HG02970 (cell line): ENCODE data around the gene SMG7.

ENCODE experiments used
- ATAC-seq: cut with Tn5 transposase; IDR thresholded peaks from one replicate; pipeline ENCODE4 v1.9.1; 2021; ENCODE audit warnings: mild to moderate bottlenecking, moderate library complexity, moderate number of reproducible peaks; ENCODE audit not compliant: unreplicated experiment, low FRiP score

Gene SMG7

DNA sequence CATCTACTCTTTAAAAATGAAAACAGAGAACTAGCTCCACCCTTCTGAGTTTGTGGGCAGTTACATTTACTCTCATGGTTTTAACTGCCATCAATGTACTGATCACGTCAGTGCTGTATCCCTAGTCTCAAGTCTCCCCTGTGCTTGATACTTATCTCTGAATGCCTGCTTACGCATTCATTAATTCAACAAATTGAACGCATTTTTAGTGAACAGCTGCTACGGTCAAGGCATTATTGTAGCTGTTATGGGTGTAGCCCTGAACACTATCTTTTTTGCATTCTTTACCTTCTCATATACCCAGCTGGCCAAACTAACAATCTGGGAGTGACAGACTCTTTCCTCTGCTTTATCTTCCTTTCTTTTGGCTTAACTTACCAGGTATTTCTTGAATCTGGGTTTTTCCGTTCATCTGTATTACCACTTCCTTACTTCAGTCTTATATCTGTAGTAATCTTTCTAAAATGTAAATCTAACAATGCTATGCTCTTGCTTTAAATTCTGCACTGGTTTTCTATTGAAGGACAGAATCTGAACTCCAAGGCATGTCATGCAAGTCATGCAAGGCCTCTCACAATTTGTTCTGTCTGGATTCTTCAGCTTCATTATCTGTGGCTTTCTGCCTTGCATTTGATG is 33.3 kb downstream of the SMG7 start:
- no peak for ATAC-seq

DNA sequence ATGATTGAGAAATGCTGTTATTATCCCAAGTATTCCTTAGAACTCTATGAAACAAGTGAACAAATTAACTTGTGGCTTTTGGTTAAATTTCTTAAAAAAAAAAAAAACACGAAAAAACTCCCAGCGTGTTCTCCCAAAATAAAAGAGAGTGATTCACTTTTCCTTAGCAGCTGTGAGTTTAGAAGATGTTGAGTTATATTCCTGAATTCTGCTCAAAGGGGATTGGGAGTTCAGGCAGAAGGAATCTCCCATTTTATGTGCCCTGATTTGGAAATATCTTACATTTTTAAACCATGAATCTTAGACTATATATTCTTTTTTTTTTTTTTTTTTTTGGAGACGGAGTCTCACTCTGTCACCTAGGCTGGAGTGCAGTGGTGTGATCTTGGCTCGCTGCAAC is 34.3 kb downstream of the SMG7 start:
- ATAC-seq: no peak

DNA sequence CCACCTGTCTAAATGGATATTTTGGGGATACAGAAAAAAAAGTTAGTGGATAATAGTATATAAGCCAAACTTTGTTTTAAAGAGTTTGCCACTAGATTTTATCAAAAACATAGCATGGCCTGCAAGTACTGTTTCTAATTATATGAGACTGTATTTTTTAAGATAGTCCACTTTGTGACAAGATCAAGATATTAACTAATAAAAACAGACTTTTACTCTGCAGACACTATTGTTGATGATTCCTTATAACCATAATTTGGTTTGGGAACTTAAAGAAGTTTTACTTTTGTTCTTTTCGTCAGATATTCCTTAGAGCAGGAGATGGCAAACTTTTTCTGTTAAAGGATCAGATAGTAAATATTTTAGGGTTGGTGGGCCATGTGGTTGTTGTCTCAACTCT is 36.4 kb downstream of the SMG7 start:
- ATAC-seq: no peak

DNA sequence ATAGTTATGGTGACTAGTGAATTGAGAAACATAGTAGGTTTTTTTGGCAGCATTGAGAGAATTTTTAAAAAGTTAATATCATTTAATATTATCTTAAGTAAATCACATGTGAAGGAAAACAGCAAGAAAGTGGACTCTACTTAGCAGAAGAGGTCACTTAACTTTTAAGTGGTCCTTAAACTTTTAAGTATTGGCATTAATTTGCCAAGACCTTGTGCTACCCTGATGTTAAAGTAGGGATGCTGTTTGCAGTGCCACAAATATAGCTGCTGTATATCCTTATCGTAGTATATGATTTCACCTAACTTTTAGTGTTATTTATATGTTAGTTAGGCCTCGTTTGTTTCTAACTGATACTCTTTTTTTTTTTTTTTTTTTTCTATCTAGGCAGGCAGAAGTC is 40.2 kb downstream of the SMG7 start:
- ATAC-seq: no peak

DNA sequence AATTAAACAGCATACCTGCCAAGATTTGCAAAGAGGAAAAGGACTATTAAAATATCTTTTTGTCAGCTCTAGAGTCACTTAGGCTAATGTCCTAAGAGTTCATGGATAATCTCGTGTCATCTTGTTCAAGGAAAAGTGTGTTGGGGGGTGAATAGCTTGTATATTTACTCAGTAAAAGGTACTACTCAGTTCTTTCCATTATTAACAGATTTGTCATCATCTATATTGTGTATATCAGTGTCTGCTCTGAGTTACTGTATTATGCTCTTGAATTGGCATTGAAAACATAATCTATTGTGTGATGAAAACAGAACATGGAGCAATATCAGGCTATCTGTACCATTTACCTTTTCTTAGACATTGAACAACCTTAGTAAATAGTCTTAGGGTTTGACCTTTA is 41.9 kb downstream of the SMG7 start:
- no peak for ATAC-seq

DNA sequence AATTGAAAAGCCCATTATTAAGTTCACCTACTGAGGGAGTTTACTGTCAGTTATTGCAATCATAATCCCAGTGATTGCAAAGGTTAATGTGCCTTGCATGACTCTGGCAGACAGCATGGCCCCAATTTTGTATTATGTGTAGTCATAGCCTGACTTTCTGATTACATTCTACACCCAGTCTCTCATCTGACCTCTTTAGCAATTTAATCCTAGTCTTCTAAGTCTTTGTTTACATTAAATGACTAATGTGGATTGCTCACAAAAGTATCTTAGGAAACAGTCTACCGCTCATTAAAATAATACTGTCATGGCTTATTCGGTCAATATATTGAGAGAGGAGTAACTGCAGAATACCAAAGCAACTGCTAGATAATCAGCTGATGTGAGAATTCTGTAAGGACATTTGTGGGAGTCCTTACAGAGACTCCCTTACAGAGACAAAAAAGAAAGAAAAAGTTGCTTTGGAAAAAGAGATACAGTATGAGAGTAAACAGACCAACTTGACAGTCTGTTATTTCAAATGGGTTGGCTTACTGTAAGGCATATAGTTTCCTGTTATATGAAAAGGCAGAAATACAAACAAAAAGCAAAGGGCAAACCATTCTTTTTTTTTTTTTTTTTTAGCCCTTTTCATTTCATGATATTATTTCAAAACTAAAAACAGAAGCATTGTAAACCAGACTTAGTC is 42.8 kb downstream of the SMG7 start:
- no peak for ATAC-seq

DNA sequence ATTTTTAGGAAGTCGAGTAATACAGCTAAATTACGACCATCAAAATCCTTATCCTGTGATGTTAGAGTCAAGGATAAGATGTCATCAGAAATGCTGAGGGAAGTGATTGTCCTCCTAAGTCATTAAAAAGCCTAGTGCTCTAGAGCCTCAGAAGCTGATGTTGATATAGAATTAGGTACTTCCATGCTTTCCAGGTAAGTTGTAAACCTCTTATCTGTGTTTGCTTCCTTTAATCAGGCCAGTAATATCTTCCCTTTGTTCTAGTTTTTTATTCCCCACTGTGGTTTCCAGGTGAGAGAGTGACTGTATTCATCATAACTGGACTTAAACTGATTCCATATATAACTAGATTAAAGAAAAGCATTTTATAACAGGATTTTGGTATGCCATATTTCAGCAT is 44.4 kb downstream of the SMG7 start:
- no peak for ATAC-seq

DNA sequence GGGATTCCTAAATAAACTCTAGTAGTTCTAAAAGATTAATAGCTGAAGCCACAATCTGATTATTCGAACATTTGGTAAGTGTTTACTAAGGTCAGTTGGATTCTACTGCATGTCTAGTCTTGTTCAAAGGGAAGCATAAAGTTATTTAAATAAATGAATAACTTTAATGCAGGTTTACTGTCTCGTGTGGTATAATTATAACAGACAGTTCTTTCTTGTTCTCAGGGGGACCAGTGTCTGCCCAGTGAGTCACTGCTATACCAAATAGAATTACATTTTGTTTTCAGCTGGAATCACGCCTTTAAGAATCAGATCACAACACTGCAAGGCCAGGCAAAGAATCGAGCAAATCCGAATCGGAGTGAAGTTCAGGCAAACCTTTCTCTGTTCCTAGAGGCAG is 45.1 kb downstream of the SMG7 start:
- ATAC-seq: no peak

DNA sequence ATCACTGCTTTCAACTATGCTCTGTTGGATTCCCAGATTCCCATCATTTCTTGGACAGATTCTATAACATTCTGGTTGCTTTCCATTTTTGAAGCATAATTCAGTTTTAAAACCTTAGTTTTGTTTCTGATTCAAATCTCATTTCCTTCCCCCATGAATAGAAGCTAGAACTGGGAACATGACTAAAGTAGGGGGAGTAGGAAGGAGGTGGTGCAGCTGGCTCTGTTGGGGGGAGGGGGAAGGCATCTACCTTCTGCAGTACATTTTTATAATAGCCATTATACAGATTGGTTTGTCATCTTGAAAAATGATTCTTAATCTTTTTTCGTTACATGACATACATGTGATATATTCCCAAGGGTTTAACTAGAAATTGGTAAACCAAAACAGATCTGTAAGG is 48.1 kb downstream of the SMG7 start:
- ATAC-seq: no peak

DNA sequence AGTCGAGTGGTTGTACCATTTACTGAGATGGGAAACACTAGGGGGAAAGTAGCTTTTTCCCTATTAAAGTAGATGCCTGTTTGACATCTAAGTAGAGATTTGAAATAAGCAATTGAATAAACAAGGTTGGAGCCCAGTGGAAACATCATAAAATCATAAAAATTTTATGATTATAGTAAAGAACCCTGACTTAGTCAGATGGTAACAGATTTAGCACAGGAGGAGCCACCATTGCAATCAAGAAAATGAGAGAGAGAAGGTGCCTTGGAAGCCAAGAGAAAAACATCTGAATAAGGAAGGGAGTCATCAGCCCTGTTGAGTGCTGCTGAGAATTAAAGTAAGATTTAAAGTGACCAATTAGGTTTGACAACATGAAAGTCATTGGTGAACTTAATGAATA is 49.8 kb downstream of the SMG7 start:
- no peak for ATAC-seq

DNA sequence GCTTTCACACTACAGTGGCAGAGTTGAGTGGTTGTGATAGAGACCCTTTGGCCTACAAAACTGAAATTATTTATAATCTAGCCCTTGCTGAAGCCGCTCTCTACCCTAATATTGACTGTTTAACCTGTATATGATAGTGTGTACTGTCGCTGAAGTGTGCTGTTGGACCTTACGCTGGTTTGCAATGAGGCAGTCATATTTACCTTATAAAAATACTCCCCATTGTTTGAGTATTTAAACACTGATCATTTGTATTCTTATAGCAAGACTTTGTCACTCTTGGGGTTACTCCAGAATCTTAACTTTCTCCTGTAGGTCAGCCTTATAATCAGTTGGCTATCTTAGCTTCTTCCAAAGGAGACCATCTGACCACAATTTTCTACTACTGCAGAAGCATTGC is 56.3 kb downstream of the SMG7 start:
- no peak for ATAC-seq

DNA sequence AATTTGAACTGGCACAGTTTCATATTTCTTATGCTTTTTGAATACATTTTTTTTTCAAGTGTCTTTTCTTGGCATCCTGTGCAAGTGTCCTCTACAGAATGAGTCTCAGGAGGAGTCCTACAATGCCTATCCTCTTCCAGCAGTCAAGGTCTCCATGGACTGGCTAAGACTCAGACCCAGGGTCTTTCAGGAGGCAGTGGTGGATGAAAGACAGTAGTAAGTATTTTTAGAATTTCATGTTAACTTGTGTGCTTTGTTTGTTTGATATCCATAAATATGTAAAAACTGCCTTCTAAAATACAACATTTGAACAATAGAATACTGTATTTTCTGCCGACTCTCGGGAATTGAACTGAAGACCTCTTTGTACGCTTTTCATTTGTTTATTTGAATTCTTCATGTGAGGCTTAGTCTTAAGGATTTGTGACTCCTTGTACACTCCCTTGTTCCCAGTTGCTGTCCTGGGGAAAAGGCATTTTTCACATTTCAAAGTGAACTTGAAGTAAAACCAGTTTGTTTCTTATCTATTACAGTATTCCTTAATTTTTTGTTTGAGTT is 61.4 kb downstream of the SMG7 start:
- no peak for ATAC-seq

DNA sequence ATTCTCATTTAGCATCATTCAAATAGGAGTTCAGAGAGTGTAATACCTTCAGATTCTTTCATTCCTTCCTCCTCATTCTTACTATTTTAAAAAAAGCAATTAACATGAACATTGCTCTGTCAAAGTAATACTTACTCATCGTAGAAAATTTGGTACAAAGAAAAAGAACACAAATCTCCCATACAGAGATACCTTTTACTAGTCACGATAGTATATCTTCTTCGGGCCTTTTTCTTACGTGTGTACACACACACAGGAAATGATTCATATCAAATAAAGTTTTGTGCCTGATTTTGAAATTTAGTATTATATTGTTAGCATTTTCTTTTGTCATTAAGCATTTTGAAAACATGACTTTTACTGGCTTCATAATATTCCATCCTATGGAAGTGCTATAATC is 65.1 kb downstream of the SMG7 start:
- no peak for ATAC-seq

DNA sequence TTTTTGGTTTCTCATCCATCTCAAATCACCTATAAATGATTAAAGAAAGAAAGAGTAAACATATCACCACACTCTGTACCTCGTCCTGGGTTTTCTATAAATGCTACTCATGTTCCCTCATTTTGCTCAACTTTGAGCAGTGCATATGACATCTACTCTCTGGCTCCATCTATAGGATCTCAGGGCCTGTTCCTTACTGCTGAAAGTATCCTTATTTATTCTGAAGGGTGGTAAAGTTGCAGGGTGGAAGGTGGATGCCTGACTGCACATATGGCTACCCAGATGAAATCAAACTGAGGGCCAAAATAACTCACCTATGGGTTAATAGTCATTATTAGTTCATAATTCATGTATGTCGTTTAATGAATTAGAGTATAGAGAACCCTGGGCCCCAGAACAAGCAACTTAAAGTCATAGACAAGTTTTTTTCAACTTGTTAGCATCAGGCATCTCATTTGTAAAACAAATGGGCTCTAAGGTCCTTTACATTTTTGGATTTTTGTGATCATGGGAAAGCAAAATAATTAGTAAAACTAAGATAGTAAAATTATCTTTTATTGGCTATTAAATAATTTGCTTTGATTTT is 71.4 kb downstream of the SMG7 start:
- no peak for ATAC-seq

DNA sequence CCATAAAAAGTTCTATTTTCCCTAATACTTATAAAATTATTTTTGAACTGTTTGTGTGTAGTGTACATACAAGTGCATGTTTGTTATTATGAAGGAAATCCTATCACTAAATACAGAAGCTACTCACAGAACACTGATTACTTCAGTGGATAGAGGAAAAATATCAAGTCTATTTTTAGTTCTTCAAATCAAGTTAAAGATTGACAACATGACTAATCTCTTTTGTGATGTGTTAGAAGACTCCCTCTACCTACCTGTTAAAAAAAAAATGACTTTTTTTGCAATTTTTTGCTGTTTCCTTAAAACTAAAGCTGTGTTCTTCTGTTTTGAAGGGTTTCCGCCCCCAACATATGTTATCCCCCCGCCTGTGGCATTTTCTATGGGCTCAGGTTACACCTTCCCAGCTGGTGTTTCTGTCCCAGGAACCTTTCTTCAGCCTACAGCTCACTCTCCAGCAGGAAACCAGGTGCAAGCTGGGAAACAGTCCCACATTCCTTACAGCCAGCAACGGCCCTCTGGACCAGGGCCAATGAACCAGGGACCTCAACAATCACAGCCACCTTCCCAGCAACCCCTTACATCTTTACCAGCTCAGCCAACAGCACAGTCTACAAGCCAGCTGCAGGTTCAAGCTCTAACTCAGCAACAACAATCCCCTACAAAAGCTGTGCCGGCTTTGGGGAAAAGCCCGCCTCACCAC is 72.4 kb downstream of the SMG7 start:
- ATAC-seq: no peak

DNA sequence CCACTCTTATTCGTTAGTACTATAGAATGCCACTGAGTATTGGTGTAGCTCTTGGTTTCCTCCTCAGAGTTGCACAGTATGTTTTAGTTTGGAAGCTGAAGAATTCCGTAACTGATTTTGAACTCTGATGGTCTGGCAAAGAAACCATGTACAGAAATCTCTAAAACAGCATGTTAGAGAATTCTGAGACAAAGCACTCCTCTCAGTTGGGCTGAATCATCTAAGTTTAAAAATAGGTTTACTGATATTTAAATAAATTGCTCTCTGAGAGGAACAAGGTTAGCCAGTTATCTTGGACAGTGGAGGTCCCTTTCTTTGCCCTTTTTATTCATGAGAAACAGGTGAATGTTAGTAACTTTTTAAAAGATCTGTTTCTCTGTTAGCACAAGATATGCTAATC is 74.1 kb downstream of the SMG7 start:
- no peak for ATAC-seq

DNA sequence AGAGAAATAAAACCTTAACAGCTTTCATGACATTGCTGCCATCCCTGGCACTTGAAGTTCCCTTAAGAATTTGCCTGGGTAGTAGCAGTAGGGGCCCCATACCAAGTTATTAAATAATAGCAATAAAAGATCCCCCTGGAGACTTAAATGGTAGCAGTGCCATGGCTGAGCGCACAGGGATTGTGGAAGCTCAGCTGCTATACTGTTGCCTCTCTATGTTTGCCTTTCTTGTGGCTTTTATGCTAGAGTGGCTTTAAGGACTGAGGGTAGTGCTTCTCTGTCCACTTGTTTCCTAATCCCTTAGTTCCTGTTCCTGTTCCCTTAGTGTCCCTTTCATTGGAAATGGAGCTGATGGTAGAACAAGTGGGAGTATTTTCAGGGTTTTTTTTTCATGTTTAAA is 75.8 kb downstream of the SMG7 start:
- ATAC-seq: no peak

DNA sequence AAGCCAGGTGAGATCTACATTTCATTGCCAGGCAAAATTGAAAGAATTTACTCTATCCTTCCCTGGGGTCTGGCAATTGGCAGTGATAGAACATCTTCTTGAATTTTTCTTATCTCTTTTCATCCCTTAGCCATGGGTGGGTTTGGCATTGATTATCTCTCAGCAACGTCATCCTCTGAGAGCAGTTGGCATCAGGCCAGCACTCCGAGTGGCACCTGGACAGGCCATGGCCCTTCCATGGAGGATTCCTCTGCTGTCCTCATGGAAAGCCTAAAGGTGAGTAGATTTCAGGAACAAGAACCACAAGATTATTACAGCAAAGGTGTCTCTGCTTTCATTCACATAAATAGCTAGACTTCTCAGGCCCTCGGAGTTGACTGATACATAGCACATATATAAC is 78.6 kb downstream of the SMG7 start:
- no peak for ATAC-seq

DNA sequence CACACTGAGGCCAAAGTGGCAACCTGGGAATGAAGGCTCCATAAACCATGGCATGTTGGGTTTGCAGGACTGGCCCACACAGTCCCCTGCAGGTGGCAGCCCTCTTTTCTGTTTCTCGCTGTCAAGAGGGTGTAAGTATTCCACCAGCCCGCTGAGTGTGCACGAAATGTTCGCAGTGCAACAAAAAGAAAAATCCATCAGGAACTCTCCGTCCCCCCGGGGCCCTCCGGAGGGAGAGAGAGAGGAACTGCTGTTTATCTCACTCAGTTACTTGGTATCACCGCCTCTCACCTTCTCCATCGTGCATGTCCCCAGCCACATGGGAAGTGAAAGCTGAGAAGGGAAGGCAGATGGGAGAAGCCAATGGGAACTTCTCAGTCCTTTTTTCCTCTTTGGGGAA is 79.6 kb downstream of the SMG7 start:
- ATAC-seq: no peak

DNA sequence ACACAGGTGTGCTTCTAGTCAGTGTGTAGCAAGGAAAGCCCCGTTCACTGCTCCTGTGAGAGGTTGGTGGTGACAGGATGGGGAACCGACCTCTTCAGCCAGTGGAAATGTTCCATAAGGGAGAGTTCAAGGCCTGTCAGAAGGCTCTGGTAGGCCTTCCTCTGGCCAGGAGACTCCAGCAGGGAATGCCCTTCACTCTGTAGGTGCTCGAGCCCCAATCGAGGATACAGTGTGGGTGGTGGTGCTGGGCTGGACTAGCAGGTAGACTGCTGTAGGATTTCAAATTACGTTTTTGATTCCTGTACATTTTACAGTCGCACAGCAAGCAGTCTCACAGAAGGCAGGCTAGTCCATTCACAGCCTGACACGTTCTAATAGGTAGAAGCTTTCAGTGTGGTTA is 80.1 kb downstream of the SMG7 start:
- ATAC-seq: no peak

DNA sequence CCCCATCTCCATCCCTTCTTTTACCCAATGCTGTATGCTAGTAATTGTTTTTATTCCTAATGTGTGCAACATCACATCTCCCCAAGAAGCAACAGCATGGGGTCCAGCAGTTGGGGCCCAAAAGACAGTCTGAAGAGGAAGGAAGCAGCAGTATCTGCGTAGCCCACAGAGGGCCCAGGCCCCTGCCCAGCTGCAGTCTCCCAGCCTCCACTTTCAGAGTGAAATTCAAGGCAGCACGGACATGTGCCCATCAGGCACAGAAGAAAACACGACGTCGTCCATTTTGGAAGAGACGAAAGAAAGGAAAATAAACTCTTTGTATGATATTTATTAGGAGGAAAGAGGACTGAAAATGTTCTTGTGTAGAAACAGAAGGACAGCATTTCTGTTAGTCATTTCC is 80.6 kb downstream of the SMG7 start:
- no peak for ATAC-seq
